HepG2 (cell line): ENCODE measurements around the gene FAM169A. TPM values are rescaled to one million over a fixed set of nuclear protein-coding genes. Genes with fewer than 3 reads are reported as not detected.

Source experiments
- GATAD2A ChIP-seq: IDR thresholded peaks from 2 replicates; pipeline ENCODE4 v1.6.1; 2016
- GFI1 ChIP-seq: sonication (generic); formaldehyde crosslinking; IDR thresholded peaks from 2 replicates; pipeline ENCODE4 v1.5.0; 2020; ENCODE audit warnings: missing genetic modification reagents, mild to moderate bottlenecking, borderline replicate concordance
- HNF4A ChIP-seq: sonication (generic); formaldehyde crosslinking; IDR thresholded peaks from 2 replicates; pipeline ENCODE4 v1.4.0; 2020; ENCODE audit warnings: missing genetic modification reagents
- KDM5A ChIP-seq: fragments of 200-600 bp; sonication (generic); IDR thresholded peaks from 2 replicates; pipeline ENCODE4 v1.7.0; 2018; ENCODE audit warnings: antibody characterized with exemption, mild to moderate bottlenecking, low read length, borderline replicate concordance
- KDM6A ChIP-seq: IDR thresholded peaks from 2 replicates; pipeline ENCODE4 v1.6.1; 2016; ENCODE audit warnings: low read depth
- NCOR1 ChIP-seq: fragments of 200-600 bp; sonication (generic); IDR thresholded peaks from 2 replicates; pipeline ENCODE4 v1.7.0; 2017; ENCODE audit warnings: antibody characterized with exemption, low read length, borderline replicate concordance
- NR2F1 ChIP-seq, 2 experiments: fragments of 450-650 bp in 1 of 2; formaldehyde crosslinking in 1 of 2; IDR thresholded peaks; 2 replicates each; pipeline versions ENCODE4 v1.5.0 to v1.6.1; 2016 to 2020; ENCODE audit warnings: mild to moderate bottlenecking in 1 of 2, missing compliant biosample characterization in 1 of 2, missing genetic modification reagents in 1 of 2, moderate library complexity in 1 of 2
- RXRB ChIP-seq: IDR thresholded peaks from 2 replicates; pipeline ENCODE4 v1.6.1; 2016; ENCODE audit warnings: borderline replicate concordance, missing genetic modification reagents, missing compliant biosample characterization
- SOX13 ChIP-seq, 3 experiments: fragments of 450-650 bp in 1 of 3; sonication (generic) in 1 of 3; formaldehyde crosslinking in 1 of 3; IDR thresholded peaks in 2 of 3; conservative IDR thresholded peaks in 1 of 3; 2 replicates each; pipeline versions ENCODE4 v1.5.0 to v1.6.1; 2016 to 2020; ENCODE audit warnings: antibody characterized with exemption in 1 of 3, mild to moderate bottlenecking in 1 of 3, missing compliant biosample characterization in 1 of 3, missing genetic modification reagents in 1 of 3, moderate library complexity in 1 of 3
- ZBTB7A ChIP-seq: sonication (generic); formaldehyde crosslinking; IDR thresholded peaks from 2 replicates; pipeline ENCODE4 v1.8.0; 2022; ENCODE audit warnings: mild to moderate bottlenecking, missing genetic modification reagents
- ZNF205 ChIP-seq: IDR thresholded peaks from 2 replicates; pipeline ENCODE4 v1.6.1; 2018; ENCODE audit warnings: missing biosample characterization, missing genetic modification reagents
- ZNF230 ChIP-seq: sonication (generic); formaldehyde crosslinking; IDR thresholded peaks from 2 replicates; pipeline ENCODE4 v1.4.0; 2020; ENCODE audit warnings: mild to moderate bottlenecking, missing genetic modification reagents
- ZNF724P ChIP-seq: sonication (generic); formaldehyde crosslinking; IDR thresholded peaks from 2 replicates; pipeline ENCODE4 v1.8.0; 2022; ENCODE audit warnings: missing genetic modification reagents, borderline replicate concordance
- ZSCAN25 ChIP-seq: sonication (generic); formaldehyde crosslinking; IDR thresholded peaks from 2 replicates; pipeline ENCODE4 v1.8.0; 2022; ENCODE audit warnings: mild to moderate bottlenecking, missing genetic modification reagents
- polyA plus RNA-seq, 8 experiments: library from polyadenylated mRNA; depleted of rRNA in 3 of 8; stranded (reverse) in 7 of 8; unstranded in 1 of 8; fragments of >200 nt; fragmentation: Illumina TruSeq in 4 of 8; extraction: Trizol in 4 of 8; gene quantifications; 2 replicates each; pipeline versions ENCODE4 v1.2.1 to v1.2.3, GENCODE V29; 2011 to 2016; ENCODE audit warnings: low read depth in 4 of 8, missing spikeins in 1 of 8, mixed read lengths in 1 of 8; ENCODE audit not compliant: insufficient read depth in 1 of 8
- total RNA-seq, 5 experiments: library from RNA; depleted of rRNA; stranded (reverse); fragments of >200 nt; fragmentation: Illumina TruSeq; extraction: Trizol; gene quantifications; 2 replicates each; pipeline ENCODE4 v1.2.3, GENCODE V29; 2016; ENCODE audit warnings: low read depth in 1 of 5
- TF ChIP-seq, protein P1 (sequence below): sonication (generic); formaldehyde crosslinking; IDR thresholded peaks from 2 replicates; pipeline ENCODE4 v1.4.0; 2020; ENCODE audit warnings: missing genetic modification reagents
- TF ChIP-seq, protein P2 (sequence below): IDR thresholded peaks from 2 replicates; pipeline ENCODE4 v1.6.1; 2016
- TF ChIP-seq, protein P3 (sequence below): IDR thresholded peaks from 2 replicates; pipeline ENCODE4 v1.6.1; 2016; ENCODE audit warnings: mild to moderate bottlenecking
- TF ChIP-seq, protein P4 (sequence below): IDR thresholded peaks from 2 replicates; pipeline ENCODE4 v1.6.1; 2016; ENCODE audit warnings: low read depth, missing genetic modification reagents, missing compliant biosample characterization

FAM169A gene
- total and polyA plus RNA-seq, 2 of the 13 experiments (the other 11 are each of a cell fraction or from before 2014, with no cell fraction given), result 21.1 to 110 TPM

DNA sequence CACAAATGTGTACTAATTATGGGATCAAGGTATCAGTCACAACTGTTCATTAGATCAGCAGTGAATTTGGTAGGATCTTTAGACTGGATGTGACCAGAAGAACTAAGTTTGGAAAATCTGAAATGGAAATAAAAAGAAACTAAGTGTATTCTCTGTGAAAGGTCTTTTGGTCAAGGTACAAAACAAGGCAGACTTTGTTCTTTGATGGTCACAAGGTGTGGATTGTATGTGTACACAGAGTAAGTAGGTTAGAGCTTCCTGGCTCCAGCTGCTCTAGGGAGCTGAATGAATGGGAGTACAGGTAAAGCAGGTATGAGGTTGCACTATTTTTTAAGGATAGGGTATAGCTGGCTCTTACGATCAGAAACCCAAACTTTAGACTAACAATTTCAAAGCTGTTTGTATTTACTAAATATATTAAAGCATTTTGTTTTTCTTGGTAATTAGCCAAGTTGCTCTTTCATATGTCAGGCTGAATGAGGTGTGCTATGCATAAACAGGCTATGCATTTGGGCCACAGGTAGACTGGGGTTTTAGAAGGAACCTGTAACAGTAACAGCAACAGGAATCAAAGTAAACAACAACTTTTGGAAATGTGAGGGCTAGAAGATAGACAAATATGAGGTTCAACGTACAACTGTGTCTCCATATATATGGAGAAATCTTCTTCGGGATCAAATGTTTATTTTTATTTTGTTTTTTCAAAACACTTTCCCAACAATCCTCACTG, 32.5 kb downstream of the FAM169A start (continued):
- no peak for TF ChIP-seq ZNF230 (CRISPR knock-in tag)
- TF ChIP-seq, protein P1, sequence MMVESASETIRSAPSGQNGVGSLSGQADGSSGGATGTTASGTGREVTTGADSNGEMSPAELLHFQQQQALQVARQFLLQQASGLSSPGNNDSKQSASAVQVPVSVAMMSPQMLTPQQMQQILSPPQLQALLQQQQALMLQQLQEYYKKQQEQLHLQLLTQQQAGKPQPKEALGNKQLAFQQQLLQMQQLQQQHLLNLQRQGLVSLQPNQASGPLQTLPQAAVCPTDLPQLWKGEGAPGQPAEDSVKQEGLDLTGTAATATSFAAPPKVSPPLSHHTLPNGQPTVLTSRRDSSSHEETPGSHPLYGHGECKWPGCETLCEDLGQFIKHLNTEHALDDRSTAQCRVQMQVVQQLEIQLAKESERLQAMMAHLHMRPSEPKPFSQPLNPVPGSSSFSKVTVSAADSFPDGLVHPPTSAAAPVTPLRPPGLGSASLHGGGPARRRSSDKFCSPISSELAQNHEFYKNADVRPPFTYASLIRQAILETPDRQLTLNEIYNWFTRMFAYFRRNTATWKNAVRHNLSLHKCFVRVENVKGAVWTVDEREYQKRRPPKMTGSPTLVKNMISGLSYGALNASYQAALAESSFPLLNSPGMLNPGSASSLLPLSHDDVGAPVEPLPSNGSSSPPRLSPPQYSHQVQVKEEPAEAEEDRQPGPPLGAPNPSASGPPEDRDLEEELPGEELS (CRISPR knock-in tag), result peak; percentile 49; the same call in 1 of the 2 replicates
- peak; percentile 32; the same call in 1 of the 2 replicates for TF ChIP-seq GFI1 (CRISPR knock-in tag)
- TF ChIP-seq NCOR1, result peak; percentile 64
- peak; percentile 10 to 51; a peak in 1 of 4 replicates for TF ChIP-seq NR2F1 (CRISPR knock-in tag; IDR thresholded peaks at IDR 0.05)
- TF ChIP-seq ZNF724P (CRISPR knock-in tag), result no peak
- TF ChIP-seq, protein P2, sequence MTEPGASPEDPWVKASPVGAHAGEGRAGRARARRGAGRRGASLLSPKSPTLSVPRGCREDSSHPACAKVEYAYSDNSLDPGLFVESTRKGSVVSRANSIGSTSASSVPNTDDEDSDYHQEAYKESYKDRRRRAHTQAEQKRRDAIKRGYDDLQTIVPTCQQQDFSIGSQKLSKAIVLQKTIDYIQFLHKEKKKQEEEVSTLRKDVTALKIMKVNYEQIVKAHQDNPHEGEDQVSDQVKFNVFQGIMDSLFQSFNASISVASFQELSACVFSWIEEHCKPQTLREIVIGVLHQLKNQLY (CRISPR knock-in tag), result peak; percentile 25; the same call in 1 of the 2 replicates
- TF ChIP-seq, protein P3, sequence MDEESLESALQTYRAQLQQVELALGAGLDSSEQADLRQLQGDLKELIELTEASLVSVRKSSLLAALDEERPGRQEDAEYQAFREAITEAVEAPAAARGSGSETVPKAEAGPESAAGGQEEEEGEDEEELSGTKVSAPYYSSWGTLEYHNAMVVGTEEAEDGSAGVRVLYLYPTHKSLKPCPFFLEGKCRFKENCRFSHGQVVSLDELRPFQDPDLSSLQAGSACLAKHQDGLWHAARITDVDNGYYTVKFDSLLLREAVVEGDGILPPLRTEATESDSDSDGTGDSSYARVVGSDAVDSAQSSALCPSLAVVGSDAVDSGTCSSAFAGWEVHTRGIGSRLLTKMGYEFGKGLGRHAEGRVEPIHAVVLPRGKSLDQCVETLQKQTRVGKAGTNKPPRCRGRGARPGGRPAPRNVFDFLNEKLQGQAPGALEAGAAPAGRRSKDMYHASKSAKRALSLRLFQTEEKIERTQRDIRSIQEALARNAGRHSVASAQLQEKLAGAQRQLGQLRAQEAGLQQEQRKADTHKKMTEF (CRISPR knock-in tag), result peak; percentile 40; the same call in 1 of the 2 replicates
- TF ChIP-seq GATAD2A (CRISPR knock-in tag), result peak; percentile 81
- TF ChIP-seq ZBTB7A (CRISPR knock-in tag), result no peak
- peak; percentile 85 for TF ChIP-seq HNF4A (CRISPR knock-in tag)
- no peak for TF ChIP-seq ZNF205
- TF ChIP-seq KDM5A, result no peak
- TF ChIP-seq, protein P4, sequence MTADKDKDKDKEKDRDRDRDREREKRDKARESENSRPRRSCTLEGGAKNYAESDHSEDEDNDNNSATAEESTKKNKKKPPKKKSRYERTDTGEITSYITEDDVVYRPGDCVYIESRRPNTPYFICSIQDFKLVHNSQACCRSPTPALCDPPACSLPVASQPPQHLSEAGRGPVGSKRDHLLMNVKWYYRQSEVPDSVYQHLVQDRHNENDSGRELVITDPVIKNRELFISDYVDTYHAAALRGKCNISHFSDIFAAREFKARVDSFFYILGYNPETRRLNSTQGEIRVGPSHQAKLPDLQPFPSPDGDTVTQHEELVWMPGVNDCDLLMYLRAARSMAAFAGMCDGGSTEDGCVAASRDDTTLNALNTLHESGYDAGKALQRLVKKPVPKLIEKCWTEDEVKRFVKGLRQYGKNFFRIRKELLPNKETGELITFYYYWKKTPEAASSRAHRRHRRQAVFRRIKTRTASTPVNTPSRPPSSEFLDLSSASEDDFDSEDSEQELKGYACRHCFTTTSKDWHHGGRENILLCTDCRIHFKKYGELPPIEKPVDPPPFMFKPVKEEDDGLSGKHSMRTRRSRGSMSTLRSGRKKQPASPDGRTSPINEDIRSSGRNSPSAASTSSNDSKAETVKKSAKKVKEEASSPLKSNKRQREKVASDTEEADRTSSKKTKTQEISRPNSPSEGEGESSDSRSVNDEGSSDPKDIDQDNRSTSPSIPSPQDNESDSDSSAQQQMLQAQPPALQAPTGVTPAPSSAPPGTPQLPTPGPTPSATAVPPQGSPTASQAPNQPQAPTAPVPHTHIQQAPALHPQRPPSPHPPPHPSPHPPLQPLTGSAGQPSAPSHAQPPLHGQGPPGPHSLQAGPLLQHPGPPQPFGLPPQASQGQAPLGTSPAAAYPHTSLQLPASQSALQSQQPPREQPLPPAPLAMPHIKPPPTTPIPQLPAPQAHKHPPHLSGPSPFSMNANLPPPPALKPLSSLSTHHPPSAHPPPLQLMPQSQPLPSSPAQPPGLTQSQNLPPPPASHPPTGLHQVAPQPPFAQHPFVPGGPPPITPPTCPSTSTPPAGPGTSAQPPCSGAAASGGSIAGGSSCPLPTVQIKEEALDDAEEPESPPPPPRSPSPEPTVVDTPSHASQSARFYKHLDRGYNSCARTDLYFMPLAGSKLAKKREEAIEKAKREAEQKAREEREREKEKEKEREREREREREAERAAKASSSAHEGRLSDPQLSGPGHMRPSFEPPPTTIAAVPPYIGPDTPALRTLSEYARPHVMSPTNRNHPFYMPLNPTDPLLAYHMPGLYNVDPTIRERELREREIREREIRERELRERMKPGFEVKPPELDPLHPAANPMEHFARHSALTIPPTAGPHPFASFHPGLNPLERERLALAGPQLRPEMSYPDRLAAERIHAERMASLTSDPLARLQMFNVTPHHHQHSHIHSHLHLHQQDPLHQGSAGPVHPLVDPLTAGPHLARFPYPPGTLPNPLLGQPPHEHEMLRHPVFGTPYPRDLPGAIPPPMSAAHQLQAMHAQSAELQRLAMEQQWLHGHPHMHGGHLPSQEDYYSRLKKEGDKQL, result no peak
- TF ChIP-seq RXRB, result peak; percentile 67; the same call in 1 of the 2 replicates
- TF ChIP-seq SOX13 (IDR thresholded peaks at IDR 0.05), result no peak
- TF ChIP-seq SOX13 (CRISPR knock-in tag; conservative IDR thresholded peaks at IDR 0.05 in 1 of 2, IDR thresholded peaks at IDR 0.05 in 1 of 2), result peak in 1 of 2 experiments; percentile 77; a peak in 2 of 4 replicates
- no peak for TF ChIP-seq ZSCAN25 (CRISPR knock-in tag)
- TF ChIP-seq KDM6A (CRISPR knock-in tag), result peak; percentile 43; the same call in 1 of the 2 replicates
